GM21723 (cell line): Measurements from ENCODE around the gene NDUFA11.
A peak's percentile ranks its signal among the peaks of the same experiment; 100 is the strongest.

Experiments used
- ATAC-seq: cut with Tn5 transposase; IDR thresholded peaks from one replicate; pipeline ENCODE4 v1.9.1; 2021; ENCODE audit warnings: mild to moderate bottlenecking, moderate library complexity; ENCODE audit not compliant: unreplicated experiment

Gene NDUFA11

GRCh38 chr19:5903624-5904351 is at the start of gene NDUFA11:
Gene NDUFA11 (minus strand): TSS chr19:5903790. CDS start chr19:5903708, 82 bp downstream.
- peak; percentile 39 for ATAC-seq

GRCh38 chr19:5953030-5953589 is 49.5 kb upstream of the NDUFA11 start:
- no peak for ATAC-seq

GRCh38 chr19:5952193-5953029 is 48.8 kb upstream of the NDUFA11 start:
- no peak for ATAC-seq

- ATAC-seq = no peak
Observed at GRCh38 chr19:5951338-5951861, 47.8 kb upstream of the NDUFA11 start.

GRCh38 chr19:5950741-5951140 is 47.2 kb upstream of the NDUFA11 start:
- ATAC-seq = no peak

DNA sequence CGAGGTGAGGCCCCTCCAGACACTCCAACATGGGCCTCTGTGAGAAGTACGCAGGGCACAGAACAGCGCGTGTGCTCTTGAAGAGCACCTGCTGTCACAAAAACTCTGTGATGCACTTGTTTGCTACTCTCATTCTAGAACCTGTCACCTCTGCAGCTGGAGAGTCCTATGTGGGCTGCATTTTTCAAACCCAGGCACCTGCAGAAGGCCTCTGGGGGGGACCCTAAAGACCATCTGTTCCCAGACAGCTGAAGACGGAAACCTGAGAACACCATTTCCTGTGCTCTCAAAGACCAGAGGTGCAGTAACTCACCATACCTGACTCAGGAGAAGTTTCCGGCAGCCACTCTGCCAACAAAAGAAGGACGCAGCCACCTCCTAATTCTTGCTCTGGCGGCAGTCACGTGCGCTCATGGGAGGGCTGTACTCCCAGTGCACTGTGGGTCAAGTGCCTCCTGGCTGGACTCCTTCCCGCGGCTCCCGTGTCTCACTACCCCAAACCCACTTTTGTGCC is 46.3 kb upstream of the NDUFA11 start:
- no peak for ATAC-seq

- no peak for ATAC-seq
Observed at GRCh38 chr19:5948752-5949564, 45.4 kb upstream of the NDUFA11 start.

- ATAC-seq = no peak
Observed at GRCh38 chr19:5947435-5947834, 43.8 kb upstream of the NDUFA11 start.

DNA sequence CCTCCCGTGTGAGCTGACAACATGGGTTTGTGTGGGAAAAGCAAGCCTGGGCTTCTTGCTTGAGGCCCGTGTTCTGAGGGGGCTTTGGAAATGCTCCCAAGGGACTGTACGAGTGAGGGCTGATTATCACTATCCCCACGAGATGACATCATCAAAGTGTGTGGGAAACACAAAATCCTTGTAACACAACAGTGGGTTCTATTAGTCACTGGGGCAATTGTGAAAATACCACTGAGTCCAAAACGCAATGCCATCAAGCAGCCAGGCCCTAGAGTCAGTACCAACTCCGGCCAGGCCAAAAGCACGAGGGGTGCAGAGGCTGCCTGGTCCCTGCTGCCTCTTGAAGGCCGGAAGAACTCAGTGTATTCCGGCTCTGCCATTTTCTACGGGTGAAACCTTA is 40.0 kb upstream of the NDUFA11 start:
- ATAC-seq = no peak

GRCh38 chr19:5943045-5943444 is 39.5 kb upstream of the NDUFA11 start:
- no peak for ATAC-seq

DNA sequence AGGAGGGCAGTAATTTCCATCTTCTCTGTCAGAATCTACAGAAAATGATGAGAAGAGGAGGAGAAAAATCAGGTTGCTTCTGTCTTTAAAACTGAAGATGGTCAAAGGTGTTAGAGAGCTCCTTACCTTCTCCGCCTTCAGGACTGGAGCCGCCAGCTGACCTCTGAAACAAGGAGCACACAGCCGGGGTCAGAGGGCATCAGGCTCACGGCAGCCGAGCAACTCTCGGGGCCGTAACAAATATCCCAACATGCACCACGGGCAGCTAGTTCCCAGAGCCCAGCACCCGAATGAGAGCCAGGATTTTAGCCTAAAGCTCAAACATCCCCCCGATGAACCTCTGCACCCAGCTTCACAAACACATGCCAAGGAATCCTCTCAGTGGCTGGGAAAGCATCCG is 38.1 kb upstream of the NDUFA11 start:
- no peak for ATAC-seq

- ATAC-seq = no peak
Observed at GRCh38 chr19:5940260-5941208, 36.9 kb upstream of the NDUFA11 start.

- no peak for ATAC-seq
Observed at GRCh38 chr19:5937550-5937949, 34.0 kb upstream of the NDUFA11 start.

DNA sequence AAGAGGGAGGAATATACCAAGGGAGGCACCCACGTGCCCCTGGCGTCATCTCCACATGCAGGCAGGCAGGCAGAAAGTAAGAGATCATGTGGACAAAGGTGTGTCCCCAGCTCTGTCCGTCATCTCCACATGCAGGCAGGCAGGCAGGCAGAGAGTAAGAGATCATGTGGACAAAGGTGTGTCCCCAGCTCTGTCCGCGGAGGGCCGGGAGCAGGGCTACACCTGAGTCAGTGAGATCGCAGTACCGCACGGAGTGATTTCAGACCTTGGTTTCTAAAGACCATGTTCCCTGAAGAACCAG is 32.7 kb upstream of the NDUFA11 start:
- ATAC-seq = no peak

DNA sequence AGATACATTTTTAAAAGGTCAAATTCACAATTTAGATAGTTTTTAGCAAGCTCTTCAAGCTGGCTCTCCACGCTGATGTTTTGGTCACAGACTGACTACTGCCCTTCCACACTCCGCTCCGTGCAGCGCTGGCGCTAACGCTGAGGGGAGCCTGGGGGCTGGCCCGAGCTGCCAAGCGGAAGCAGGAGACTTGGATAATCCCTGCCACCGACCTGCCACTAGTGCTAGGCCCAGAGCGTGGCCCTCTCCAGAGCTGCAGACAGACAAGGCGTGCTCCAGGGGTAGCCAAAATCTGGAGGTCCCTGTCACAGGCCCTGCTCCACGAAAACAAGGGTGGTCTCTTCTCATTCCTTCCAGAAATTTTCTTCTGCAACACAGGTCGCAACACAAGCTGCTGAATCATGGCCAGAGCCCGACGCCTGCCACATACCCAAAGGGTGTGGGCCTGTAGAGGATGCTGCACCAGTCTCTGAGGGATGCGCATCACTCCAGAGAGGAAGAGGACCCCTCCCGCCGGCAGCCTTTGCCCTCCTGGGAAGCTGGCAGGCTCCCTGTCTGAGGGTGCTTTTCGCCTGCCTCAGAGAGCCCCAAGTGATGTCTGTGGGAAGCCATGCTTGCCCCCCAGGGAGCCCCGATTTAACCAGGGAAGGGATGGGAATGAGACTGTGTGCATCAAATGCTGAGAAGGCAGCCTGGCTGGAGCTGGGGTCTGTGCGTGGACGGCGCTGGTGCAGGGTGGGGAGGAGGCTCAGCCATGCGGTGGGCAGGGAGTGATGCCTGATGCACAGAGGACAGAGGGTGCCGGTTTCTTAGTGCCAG is 32.1 kb upstream of the NDUFA11 start:
- ATAC-seq = no peak

DNA sequence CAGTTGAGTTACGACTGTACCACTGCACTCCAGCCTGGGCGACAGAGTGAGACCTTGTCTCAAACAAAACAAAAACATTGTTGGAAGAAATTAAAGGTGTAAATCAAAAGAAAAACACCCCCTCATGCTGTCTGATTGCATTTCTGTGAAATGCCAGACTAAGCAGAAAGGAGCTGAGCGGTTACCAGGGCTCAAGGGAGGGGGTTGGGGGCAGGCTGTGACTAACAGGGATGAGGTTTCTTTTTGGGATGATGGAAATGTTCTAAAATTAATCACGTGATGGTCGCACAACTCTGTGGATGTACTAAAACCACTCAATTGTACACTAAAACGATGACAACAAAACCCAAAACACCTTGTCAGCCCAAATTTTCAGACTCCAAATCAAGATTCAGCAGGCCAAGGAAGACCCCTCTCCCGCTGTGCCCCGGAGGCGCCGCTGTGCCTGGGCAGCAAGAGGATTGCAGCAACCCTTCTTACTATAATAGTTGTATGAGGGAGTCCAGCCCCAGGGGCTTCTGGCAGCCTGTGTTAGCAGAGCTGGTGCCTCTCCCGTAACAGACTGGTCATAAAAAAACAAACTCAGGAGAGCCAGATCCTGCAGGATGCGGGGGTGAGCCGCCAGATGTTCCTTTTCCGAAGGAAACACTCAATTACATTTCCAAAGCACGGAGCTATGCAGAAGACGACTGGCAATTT is 31.3 kb upstream of the NDUFA11 start:
- no peak for ATAC-seq

DNA sequence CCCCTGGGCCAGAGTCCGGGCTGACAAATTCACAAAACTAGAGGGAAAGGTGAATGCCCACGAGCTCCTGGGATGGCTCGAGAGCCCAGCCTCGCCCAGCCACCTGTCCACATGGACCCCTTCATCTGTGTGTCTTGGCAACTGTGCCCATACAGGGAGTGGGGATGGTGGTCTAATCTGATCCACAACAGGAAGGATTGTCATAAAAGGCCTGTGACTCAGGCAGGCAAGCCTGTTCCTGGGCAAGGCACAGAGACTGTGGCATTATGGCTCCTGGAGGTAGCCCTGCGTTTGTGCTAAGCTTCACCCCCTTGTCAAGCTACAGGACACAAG is 30.4 kb upstream of the NDUFA11 start:
- ATAC-seq = no peak

GRCh38 chr19:5933391-5934068 is 29.9 kb upstream of the NDUFA11 start:
- no peak for ATAC-seq
